GM21619 (cell line): Measurements from ENCODE around the gene LAMA3.

Source experiments
- ATAC-seq: cut with Tn5 transposase; IDR thresholded peaks from one replicate; pipeline ENCODE4 v1.9.1; 2021; ENCODE audit not compliant: unreplicated experiment

Gene LAMA3

GRCh38 chr18:23776306-23776705, 87.1 kb downstream of the LAMA3 start:
- ATAC-seq = no peak

- no peak for ATAC-seq
These were observed 89.6 kb downstream of the LAMA3 start for GRCh38 chr18:23778828-23779227.

- no peak for ATAC-seq
These were observed 90.5 kb downstream of the LAMA3 start for GRCh38 chr18:23779696-23780303.

GRCh38 chr18:23784832-23785245, 95.6 kb downstream of the LAMA3 start:
- ATAC-seq = no peak

- no peak for ATAC-seq
These were observed 103.8 kb downstream of the LAMA3 start for GRCh38 chr18:23793051-23793450.

GRCh38 chr18:23793985-23794867, 105.0 kb downstream of the LAMA3 start:
- ATAC-seq = no peak

- no peak for ATAC-seq
These were observed 109.0 kb downstream of the LAMA3 start for GRCh38 chr18:23798249-23798648.

GRCh38 chr18:23798824-23799223, 109.6 kb downstream of the LAMA3 start:
- no peak for ATAC-seq

GRCh38 chr18:23799540-23799939, 110.3 kb downstream of the LAMA3 start:
- ATAC-seq = no peak

GRCh38 chr18:23800902-23801301, 111.6 kb downstream of the LAMA3 start:
- ATAC-seq = no peak

GRCh38 chr18:23802817-23803216, 113.6 kb downstream of the LAMA3 start:
- no peak for ATAC-seq

- ATAC-seq = no peak
These were observed 114.5 kb downstream of the LAMA3 start for GRCh38 chr18:23803755-23804154.

GRCh38 chr18:23805898-23806297, 116.6 kb downstream of the LAMA3 start:
- ATAC-seq = no peak

GRCh38 chr18:23809415-23809814, 120.2 kb downstream of the LAMA3 start:
- no peak for ATAC-seq

- peak; percentile 64 for ATAC-seq
These were observed 121.1 kb downstream of the LAMA3 start for GRCh38 chr18:23810396-23810795.

GRCh38 chr18:23811176-23811575, 121.9 kb downstream of the LAMA3 start:
- no peak for ATAC-seq

- ATAC-seq = no peak
These were observed 123.5 kb downstream of the LAMA3 start for GRCh38 chr18:23812546-23813440.

- no peak for ATAC-seq
These were observed 125.8 kb downstream of the LAMA3 start for GRCh38 chr18:23814991-23815614.

GRCh38 chr18:23816021-23816420, 126.8 kb downstream of the LAMA3 start:
- ATAC-seq = no peak

GRCh38 chr18:23816740-23817139, 127.5 kb downstream of the LAMA3 start:
- no peak for ATAC-seq

GRCh38 chr18:23819001-23819400, 129.7 kb downstream of the LAMA3 start:
- ATAC-seq = no peak
